GM23248 (cell line): ENCODE data around the gene EHD3.

Experiments used
- EZH2 ChIP-seq: fragments of 200-600 bp; sonication (generic); IDR thresholded peaks from 2 replicates; pipeline ENCODE4 v1.6.1; 2018; ENCODE audit warnings: antibody characterized with exemption, mild to moderate bottlenecking; ENCODE audit not compliant: insufficient read depth, poor library complexity, severe bottlenecking
- EZH2phosphoT487 ChIP-seq: fragments of 200-600 bp; sonication (generic); IDR thresholded peaks from 2 replicates; pipeline ENCODE4 v1.6.1; 2018; ENCODE audit warnings: antibody characterized with exemption, moderate library complexity, mild to moderate bottlenecking, low read depth; ENCODE audit not compliant: insufficient read depth

GRCh38 chr2:31314761-31315160 lies 80.8 kb downstream of the EHD3 start:
- TF ChIP-seq EZH2 = no peak
- no peak for TF ChIP-seq EZH2phosphoT487
